BE2C (cell line): ENCODE data around the gene COL8A1.

ENCODE experiments used
- DNase-seq: peaks from one replicate; pipeline ENCODE4 v3.0.0-alpha.2; 2020
- H3K27me3 ChIP-seq: fragments of 250-450 bp; sonication (Bioruptor Pico); 2 replicates; pipeline ENCODE4 v1.5.1; 2020; ENCODE audit warnings: mild to moderate bottlenecking
- H3K36me3 ChIP-seq: fragments of 250-450 bp; sonication (Bioruptor Pico); 2 replicates; pipeline ENCODE4 v1.5.1; 2020; ENCODE audit warnings: mild to moderate bottlenecking
- H3K4me1 ChIP-seq: fragments of 250-450 bp; sonication (Bioruptor Pico); 2 replicates; pipeline ENCODE4 v1.5.1; 2020
- H3K4me3 ChIP-seq: 2 replicates; pipeline ENCODE4 v1.5.1; 2011; ENCODE audit warnings: low read depth, low read length
- H3K9me3 ChIP-seq: fragments of 250-450 bp; sonication (Bioruptor Pico); 2 replicates; pipeline ENCODE4 v1.5.1; 2020
- TF ChIP-seq, protein P1 (sequence below): IDR thresholded peaks from 2 replicates; pipeline ENCODE4 v1.5.1; 2012; ENCODE audit warnings: mild to moderate bottlenecking, low read depth, low read length

Gene COL8A1

GRCh38 chr3:99709686-99710085 is 71.3 kb downstream of the COL8A1 start:
- no peaks in the 10 kb centered on the region for H3K36me3 ChIP-seq
- DNase-seq, result no peak
- no peak overlapping the region for H3K4me3 ChIP-seq
- no peaks in the 10 kb centered on the region for H3K9me3 ChIP-seq
- no peaks in the 10 kb centered on the region for H3K4me1 ChIP-seq
- TF ChIP-seq, protein P1, sequence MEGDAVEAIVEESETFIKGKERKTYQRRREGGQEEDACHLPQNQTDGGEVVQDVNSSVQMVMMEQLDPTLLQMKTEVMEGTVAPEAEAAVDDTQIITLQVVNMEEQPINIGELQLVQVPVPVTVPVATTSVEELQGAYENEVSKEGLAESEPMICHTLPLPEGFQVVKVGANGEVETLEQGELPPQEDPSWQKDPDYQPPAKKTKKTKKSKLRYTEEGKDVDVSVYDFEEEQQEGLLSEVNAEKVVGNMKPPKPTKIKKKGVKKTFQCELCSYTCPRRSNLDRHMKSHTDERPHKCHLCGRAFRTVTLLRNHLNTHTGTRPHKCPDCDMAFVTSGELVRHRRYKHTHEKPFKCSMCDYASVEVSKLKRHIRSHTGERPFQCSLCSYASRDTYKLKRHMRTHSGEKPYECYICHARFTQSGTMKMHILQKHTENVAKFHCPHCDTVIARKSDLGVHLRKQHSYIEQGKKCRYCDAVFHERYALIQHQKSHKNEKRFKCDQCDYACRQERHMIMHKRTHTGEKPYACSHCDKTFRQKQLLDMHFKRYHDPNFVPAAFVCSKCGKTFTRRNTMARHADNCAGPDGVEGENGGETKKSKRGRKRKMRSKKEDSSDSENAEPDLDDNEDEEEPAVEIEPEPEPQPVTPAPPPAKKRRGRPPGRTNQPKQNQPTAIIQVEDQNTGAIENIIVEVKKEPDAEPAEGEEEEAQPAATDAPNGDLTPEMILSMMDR, result no peak
- peaks cover 2% of the 10 kb centered on the region; the same call in 1 of the 2 replicates for H3K27me3 ChIP-seq

GRCh38 chr3:99710094-99710493 is 71.7 kb downstream of the COL8A1 start:
- no peaks in the 10 kb centered on the region for H3K9me3 ChIP-seq
- H3K36me3 ChIP-seq, result no peaks in the 10 kb centered on the region
- no peak for DNase-seq
- no peak overlapping the region for H3K4me3 ChIP-seq
- no peaks in the 10 kb centered on the region for H3K4me1 ChIP-seq
- H3K27me3 ChIP-seq, result peaks cover 2% of the 10 kb centered on the region; the same call in 1 of the 2 replicates
- TF ChIP-seq, protein P1, result no peak

- H3K4me1 ChIP-seq, result no peaks in the 10 kb centered on the region
- H3K36me3 ChIP-seq, result no peaks in the 10 kb centered on the region
- TF ChIP-seq, protein P1, result no peak
- H3K4me3 ChIP-seq, result no peak overlapping the region
- DNase-seq, result no peak
- peaks cover 2% of the 10 kb centered on the region; the same call in 1 of the 2 replicates for H3K27me3 ChIP-seq
- no peaks in the 10 kb centered on the region for H3K9me3 ChIP-seq
Observed at GRCh38 chr3:99711351-99711750, 73.0 kb downstream of the COL8A1 start.

DNA sequence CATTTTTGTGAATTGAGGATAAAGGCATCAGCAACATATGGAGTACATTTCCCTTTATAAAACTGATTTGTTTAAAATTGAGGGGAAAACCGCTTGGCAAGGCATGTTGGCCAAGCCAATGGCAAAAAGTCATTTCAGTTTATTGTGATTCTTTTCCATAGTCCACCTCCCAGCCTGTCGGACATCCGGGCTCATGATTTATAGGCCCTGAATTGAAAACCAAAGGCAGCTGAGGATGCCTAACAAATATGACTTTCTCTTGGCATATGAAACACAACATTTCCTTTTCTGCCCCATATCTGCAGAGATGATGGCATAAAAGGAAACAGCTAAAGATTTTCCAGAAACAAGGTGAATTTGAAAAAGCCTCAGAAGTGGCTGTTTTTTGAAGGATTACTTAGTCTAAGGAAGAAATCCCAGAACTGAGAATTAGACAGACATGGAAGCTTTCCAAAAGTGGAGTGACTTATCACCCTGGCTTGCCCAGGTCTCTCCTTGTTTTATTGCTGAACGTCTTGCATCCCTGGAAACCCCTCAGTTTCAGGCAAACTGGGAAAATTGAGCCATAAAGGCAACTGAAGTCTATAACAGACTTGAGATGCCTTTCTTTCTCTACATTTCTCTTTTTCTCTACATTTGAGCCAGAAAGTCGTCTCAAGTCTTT is 74.0 kb downstream of the COL8A1 start:
- no peaks in the 10 kb centered on the region for H3K4me1 ChIP-seq
- no peak overlapping the region for H3K4me3 ChIP-seq
- TF ChIP-seq, protein P1, result no peak
- H3K9me3 ChIP-seq, result no peaks in the 10 kb centered on the region
- no peaks in the 10 kb centered on the region for H3K36me3 ChIP-seq
- H3K27me3 ChIP-seq, result peaks cover 2% of the 10 kb centered on the region; the same call in 1 of the 2 replicates
- DNase-seq, result no peak

DNA sequence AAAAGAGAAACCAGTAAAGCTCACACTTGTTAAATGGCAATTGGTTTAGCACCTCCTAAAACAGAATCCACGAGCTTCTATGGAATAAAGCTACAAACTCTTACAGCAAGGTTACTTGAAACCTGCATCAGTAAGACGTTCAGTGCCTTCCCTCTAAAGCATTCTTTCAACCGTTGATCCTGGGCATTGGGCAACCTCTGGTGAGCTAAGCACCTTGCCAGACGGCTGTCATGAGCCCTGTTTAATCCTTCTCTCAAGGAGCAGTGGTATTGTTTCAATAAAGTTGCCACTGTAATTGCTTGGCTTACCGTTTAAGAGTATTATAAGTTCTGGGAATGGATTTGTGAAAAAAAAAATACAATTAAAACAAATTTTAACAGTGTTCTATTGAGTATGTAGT is 75.0 kb downstream of the COL8A1 start:
- H3K4me3 ChIP-seq, result no peak overlapping the region
- TF ChIP-seq, protein P1, result no peak
- DNase-seq, result no peak
- H3K36me3 ChIP-seq, result no peaks in the 10 kb centered on the region
- no peaks in the 10 kb centered on the region for H3K4me1 ChIP-seq
- H3K9me3 ChIP-seq, result no peaks in the 10 kb centered on the region
- H3K27me3 ChIP-seq, result peaks cover 2% of the 10 kb centered on the region; the same call in 1 of the 2 replicates

DNA sequence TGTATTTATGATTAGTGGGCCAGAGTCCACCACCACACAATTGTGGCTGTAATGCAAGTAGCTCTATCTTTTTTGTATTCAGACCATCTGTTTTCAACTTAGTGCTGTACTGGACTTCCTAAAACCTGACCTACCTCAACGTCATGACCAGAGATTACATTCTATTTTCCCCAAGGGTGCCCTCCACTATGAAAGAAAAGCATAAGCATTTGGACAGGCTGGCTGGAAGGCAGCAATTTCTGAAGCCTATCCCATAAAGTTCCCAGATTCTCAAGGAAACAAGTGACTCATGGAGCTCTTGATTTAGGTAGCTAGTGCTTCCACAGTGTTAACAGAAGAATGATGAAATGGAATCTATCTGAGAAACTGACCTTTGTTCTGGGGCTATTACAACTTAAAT is 75.8 kb downstream of the COL8A1 start:
- H3K36me3 ChIP-seq, result no peaks in the 10 kb centered on the region
- H3K4me3 ChIP-seq, result no peak overlapping the region
- no peaks in the 10 kb centered on the region for H3K4me1 ChIP-seq
- DNase-seq, result no peak
- H3K27me3 ChIP-seq, result peaks cover 2% of the 10 kb centered on the region; the same call in 1 of the 2 replicates
- H3K9me3 ChIP-seq, result no peaks in the 10 kb centered on the region
- TF ChIP-seq, protein P1, result no peak
